CD4-positive, alpha-beta T cell treated with Interleukin-21 for 1 hour (primary cell): ENCODE data around the gene CCDC169.
"Not testable (repeated sequence)": the region's sequence is repeated elsewhere in the genome, so short reads cannot be mapped to it uniquely, and the experiment has no call there.

Experiments
- DNase-seq: peaks from one replicate; pipeline ENCODE4 v3.0.0-alpha.2; 2020

The CCDC169 gene

DNA sequence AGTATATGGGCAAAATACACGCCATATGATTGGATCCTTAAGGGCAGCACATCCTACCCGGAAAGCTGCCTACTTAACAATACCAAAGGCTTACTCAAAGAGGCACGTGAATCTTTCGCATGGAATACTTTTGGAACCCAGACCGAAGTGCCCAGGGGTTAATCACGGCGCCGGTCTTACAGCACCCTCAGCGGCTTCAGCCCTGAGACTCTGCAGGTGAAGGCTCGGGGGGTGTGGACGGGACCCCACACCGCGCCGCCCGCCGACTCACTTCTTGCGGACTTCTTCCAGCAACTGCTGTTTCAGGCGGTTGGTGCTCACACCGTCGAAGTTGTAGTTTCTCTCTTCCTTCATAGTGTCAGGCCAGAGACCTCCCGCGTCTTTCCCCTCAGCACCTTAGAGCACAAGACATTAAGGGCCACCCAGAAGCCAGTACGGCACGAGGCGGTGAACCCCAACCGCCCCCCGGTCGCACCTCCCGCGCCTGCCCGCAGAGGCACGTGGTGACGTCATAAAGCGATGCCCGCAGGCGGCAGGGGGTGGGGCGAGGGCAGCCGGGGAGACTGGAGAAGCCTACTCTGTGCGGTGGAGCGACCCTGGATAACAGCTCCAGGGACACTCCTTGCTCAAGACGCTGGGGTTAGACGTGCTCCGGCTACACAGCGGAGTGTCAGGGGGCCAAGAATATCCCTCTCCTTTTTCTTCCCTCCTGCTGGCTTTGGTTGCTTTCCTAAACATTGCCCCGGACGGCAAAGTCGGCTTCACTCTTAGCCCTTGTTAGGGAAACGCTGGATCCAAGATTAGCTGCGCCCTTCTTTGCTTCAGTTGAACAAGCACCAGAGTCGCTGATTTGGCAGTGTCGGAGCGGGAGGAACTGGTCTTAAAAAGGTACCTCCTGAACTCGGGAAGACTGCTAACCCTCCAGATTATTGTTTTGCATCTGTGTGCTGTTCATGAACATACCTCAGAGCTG, at the start of gene CCDC169:
TSS of gene CCDC169 (minus strand) at position 449 of the 973 bp plus-strand sequence. CDS start at position 354, 95 bp downstream.
- DNase-seq = peak; percentile 63

- DNase-seq = peak; percentile 92
These were observed 48.8 kb upstream of the CCDC169 start, which contains the start of gene SPART for GRCh38 chr13:36346222-36347083. Gene SPART (minus strand): TSS chr13:36346394. CDS start chr13:36335830, 10,564 bp downstream.

GRCh38 chr13:36345438-36346221, 48.0 kb upstream of the CCDC169 start:
- peak; percentile 62 for DNase-seq

GRCh38 chr13:36344886-36345437, 47.3 kb upstream of the CCDC169 start:
- DNase-seq = peak; percentile 49

- no peak for DNase-seq
These were observed 46.6 kb upstream of the CCDC169 start for GRCh38 chr13:36344173-36344572.

GRCh38 chr13:36343766-36344165, 46.2 kb upstream of the CCDC169 start:
- DNase-seq = no peak

GRCh38 chr13:36342715-36343114, 45.1 kb upstream of the CCDC169 start:
- no peak for DNase-seq

DNA sequence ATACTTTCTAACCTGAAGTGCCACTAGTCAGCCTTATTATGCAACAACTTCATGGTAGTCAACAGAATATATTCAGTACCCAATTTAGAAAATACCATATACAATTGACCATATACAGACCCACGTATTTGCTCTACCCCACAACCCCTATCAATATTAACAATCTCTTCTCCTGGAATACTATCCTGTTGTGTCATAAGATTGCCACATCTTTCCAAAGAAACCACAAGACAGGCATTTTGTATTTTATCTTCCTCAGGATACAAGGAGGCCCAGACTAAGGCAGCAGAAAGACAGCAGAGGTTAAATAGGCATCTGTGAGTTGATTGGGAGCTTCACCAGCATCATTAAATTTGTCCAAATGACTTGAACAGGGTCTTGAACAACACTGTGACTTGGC, 44.1 kb upstream of the CCDC169 start:
- DNase-seq = no peak

GRCh38 chr13:36339600-36340155, 42.1 kb upstream of the CCDC169 start:
- no peak for DNase-seq

DNA sequence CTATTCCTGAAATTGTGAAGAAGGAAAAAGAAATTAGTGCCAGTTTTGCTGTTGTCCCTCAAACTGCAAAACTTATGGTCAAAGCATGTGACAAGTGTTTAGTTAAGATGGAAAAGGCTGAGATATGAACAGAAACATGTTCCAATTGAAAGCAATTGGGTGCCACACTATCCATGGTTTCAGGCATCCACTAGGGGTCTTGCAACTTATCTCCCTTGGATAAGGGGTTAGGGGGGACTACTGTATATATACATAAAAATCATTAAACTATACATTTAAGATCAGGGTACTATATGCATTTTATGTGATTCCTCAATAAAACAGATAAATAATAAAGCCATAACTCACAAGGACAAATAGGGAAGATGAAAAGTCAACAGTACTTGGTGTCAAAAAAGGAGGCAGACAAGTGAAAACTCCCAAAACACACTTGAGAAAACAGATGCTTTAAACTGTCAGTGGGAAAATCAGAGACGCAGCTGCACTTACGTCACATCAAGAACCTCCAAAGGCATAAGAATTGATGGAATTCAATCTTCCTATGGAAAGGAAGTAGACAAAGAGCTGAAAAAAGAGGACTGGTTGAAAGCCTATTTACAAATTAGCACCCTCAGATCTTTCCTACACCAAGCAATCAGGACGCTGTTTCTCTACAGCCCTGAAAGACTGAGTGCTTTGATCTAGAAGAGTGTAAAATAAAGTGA, 40.5 kb upstream of the CCDC169 start:
- DNase-seq = no peak

GRCh38 chr13:36332986-36333385, 35.4 kb upstream of the CCDC169 start:
- DNase-seq = no peak

GRCh38 chr13:36332255-36332654, 34.6 kb upstream of the CCDC169 start:
- DNase-seq = not testable (repeated sequence)

- no peak for DNase-seq
These were observed 33.7 kb upstream of the CCDC169 start for GRCh38 chr13:36331280-36331679.

DNA sequence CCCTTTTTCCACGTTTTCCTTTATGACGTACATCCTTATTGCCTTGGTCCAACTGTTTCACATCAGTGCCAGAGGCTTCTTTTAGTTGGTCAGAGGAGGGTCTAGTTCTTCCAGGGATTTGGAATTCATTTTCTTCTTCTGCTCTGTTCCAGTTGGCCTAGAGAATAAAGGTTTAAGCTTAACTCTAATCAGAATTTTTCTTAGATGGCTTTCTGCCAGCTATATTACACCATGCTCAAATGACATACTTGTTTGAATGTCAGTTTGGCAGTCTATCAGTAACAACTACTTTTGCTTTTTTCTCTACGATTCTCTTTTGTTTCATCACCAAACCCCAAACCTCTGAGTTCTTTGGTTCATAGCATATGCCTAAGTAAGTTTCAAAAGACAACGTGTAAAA, 31.7 kb upstream of the CCDC169 start:
- DNase-seq = no peak

- DNase-seq = no peak
These were observed 31.2 kb upstream of the CCDC169 start for GRCh38 chr13:36328821-36329220.

DNA sequence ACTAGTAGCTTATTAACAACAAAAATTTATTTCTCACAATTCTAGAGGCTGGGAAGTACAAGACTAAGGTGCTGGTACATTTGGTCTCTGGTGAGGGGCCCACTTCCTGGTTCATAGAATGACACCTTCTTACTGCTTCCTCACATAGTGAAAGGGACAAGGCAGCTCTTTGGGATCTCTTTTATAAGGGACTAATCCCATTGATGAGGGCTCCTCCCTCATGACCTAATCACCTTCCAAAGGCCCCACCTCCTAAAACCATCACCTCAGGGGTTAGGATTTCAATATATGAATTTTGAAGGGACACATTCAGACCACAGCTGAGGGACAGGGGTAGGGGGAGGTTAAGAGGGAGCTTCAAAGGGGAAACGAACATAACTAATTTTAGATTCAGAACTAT, 28.3 kb upstream of the CCDC169 start:
- DNase-seq = no peak

DNA sequence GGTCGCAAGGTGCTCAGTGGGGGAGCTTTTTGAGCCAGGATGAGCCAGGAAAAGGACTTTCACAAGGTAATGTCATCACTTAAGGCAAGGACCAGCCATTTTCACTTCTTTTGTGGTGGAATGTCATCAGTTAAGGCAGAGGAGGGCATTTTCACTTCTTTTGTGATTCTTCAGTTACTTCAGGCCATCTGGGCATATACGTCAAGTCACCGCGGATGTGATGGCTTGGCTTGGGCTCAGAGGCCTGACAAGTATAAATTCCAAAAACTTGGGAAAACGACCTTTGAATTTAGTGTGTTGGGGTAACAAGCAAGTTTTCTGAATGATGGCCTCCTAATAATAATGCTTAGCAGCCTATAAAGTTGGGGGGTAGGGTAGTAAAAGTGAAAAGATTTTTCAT, 27.3 kb upstream of the CCDC169 start:
- not testable (repeated sequence) for DNase-seq

DNA sequence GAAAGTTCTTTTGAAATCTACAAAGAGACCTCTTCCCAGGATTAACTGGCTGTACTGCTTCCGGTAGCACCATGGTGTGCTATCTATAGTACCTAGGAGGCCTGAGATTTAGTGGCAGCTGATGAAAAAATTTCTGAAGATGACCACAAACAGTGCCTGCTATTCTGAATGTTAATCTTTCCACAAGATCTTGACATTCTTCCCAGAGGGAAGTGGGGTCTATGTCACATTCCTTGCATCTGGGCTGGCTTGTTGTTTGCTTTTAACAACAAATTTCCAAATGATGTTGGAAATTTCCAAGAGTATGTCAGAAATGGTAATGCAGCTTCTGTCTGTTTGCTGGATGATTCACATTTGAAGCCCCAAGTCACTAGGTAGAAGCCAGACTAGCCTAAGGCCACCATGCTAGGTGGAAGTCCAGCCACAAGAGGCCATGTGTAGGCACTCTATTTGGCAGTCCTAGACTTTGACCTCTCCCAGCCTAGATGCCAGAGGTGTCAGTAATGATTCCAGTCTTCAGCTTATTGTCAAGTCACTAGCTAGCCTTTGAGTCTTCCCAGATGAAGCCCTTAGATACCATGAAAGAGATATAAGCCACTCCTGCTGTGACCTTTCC, 26.4 kb upstream of the CCDC169 start:
- no peak for DNase-seq

- DNase-seq = no peak
These were observed 25.8 kb upstream of the CCDC169 start for GRCh38 chr13:36323408-36323807.

DNA sequence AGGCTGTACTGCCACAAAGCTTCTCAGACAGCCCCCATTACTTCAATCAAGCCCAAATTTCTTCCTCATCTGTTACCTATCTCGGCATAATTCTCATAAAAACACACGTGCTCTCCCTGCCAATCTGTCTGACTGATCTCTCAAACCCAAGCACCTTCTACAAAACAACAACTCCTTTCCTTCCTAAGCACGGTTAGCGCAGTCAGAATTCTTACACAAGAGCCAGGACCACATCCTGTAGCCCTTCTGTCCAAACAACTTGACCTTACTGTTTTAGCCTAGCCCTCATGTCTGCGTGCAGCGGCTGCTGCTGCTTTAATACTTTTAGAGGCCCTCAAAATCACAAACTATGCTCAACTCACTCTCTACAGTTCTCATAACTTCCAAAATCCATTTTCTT, 22.2 kb upstream of the CCDC169 start:
- DNase-seq = not testable (repeated sequence)
